ENCODE data around the gene TSPOAP1. TPM values are rescaled to one million over a fixed set of nuclear protein-coding genes. Genes with fewer than 3 reads are reported as not detected.

Gene TSPOAP1, protein sequence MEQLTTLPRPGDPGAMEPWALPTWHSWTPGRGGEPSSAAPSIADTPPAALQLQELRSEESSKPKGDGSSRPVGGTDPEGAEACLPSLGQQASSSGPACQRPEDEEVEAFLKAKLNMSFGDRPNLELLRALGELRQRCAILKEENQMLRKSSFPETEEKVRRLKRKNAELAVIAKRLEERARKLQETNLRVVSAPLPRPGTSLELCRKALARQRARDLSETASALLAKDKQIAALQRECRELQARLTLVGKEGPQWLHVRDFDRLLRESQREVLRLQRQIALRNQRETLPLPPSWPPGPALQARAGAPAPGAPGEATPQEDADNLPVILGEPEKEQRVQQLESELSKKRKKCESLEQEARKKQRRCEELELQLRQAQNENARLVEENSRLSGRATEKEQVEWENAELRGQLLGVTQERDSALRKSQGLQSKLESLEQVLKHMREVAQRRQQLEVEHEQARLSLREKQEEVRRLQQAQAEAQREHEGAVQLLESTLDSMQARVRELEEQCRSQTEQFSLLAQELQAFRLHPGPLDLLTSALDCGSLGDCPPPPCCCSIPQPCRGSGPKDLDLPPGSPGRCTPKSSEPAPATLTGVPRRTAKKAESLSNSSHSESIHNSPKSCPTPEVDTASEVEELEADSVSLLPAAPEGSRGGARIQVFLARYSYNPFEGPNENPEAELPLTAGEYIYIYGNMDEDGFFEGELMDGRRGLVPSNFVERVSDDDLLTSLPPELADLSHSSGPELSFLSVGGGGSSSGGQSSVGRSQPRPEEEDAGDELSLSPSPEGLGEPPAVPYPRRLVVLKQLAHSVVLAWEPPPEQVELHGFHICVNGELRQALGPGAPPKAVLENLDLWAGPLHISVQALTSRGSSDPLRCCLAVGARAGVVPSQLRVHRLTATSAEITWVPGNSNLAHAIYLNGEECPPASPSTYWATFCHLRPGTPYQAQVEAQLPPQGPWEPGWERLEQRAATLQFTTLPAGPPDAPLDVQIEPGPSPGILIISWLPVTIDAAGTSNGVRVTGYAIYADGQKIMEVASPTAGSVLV (N-terminal part only)
- total RNA-seq = 0.05 TPM in 1 of 2 replicates, not detected in the other
- long read RNA-seq = 0 reads

GRCh38 chr17:58328195-58329034 is at the start of gene TSPOAP1:
Gene TSPOAP1, minus strand, starts transcription at chr17:58328795. Its CDS starts 875 bp downstream, at chr17:58327920.
- no peak for DNase-seq (ENCODE audit: extremely low spot score, unreplicated experiment)
- H3K36me3 Mint-ChIP-seq (ENCODE audit: unreplicated experiment) = no peaks in the 10 kb centered on the region
- no peak within 1 kb of the TSS for H3K27ac Mint-ChIP-seq (ENCODE audit: unreplicated experiment)
- no peaks in the 10 kb centered on the region for H3K4me1 Mint-ChIP-seq (ENCODE audit: unreplicated experiment)
- H3K4me3 Mint-ChIP-seq (ENCODE audit: unreplicated experiment) = no peak within 1 kb of the TSS
- H3K9me3 Mint-ChIP-seq (ENCODE audit: unreplicated experiment) = no peaks in the 10 kb centered on the region
- TF ChIP-seq CTCF (IDR thresholded peaks at IDR 0.05) = no peak
- peaks cover 10% of the 10 kb centered on the region for H3K27me3 Mint-ChIP-seq (ENCODE audit: unreplicated experiment)

- TF ChIP-seq CTCF (IDR thresholded peaks at IDR 0.05) = no peak
- no peak overlapping the region for H3K4me3 Mint-ChIP-seq (ENCODE audit: unreplicated experiment)
- no peaks in the 10 kb centered on the region for H3K9me3 Mint-ChIP-seq (ENCODE audit: unreplicated experiment)
- no peaks in the 10 kb centered on the region for H3K4me1 Mint-ChIP-seq (ENCODE audit: unreplicated experiment)
- no peak for DNase-seq (ENCODE audit: extremely low spot score, unreplicated experiment)
- peaks cover 12% of the 10 kb centered on the region for H3K27me3 Mint-ChIP-seq (ENCODE audit: unreplicated experiment)
- no peak overlapping the region for H3K27ac Mint-ChIP-seq (ENCODE audit: unreplicated experiment)
- no peaks in the 10 kb centered on the region for H3K36me3 Mint-ChIP-seq (ENCODE audit: unreplicated experiment)
Observed at GRCh38 chr17:58377661-58378060, 49.1 kb upstream of the TSPOAP1 start.

GRCh38 chr17:58377093-58377601 is 48.6 kb upstream of the TSPOAP1 start:
- Mint-ChIP-seq H3K4me1 (ENCODE audit: unreplicated experiment) (no peaks in the 10 kb centered on the region), H3K27ac (ENCODE audit: unreplicated experiment) (no peak overlapping the region), H3K36me3 (ENCODE audit: unreplicated experiment) (no peaks in the 10 kb centered on the region), H3K27me3 (ENCODE audit: unreplicated experiment) (peaks cover 7% of the 10 kb centered on the region), H3K4me3 (ENCODE audit: unreplicated experiment) (no peak overlapping the region), H3K9me3 (ENCODE audit: unreplicated experiment) (no peaks in the 10 kb centered on the region)
- no peak for DNase-seq (ENCODE audit: extremely low spot score, unreplicated experiment)
- no peak for TF ChIP-seq CTCF (IDR thresholded peaks at IDR 0.05)

DNA sequence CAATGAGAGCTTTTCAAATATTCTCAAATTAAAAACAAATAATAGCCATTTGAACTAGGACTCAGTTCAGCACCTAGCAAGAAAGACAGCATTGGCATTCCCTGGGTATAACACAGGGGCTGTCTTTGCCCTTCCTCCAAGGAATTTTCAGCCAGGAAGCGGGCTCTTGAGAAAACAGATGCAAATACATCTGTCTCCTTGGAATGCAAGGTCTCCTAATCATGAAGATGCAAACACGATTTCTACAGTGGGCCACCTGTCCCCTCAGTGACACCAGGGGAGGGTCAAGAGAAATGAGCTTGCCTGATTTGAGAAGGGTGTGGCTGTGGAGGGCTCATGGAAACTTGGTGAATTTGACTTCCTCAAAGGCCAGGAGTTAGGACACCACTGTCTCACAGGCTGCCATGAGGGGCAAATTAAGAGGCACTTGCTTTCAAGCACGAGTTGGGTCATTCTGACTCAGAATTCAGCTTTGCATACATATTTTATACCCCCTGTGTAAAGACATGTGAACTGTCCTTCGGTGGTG is 47.9 kb upstream of the TSPOAP1 start:
- H3K27ac Mint-ChIP-seq (ENCODE audit: unreplicated experiment) = no peak overlapping the region
- TF ChIP-seq CTCF (IDR thresholded peaks at IDR 0.05) = no peak
- H3K27me3 Mint-ChIP-seq (ENCODE audit: unreplicated experiment) = peaks cover 3% of the 10 kb centered on the region
- DNase-seq (ENCODE audit: extremely low spot score, unreplicated experiment) = no peak
- no peaks in the 10 kb centered on the region for H3K36me3 Mint-ChIP-seq (ENCODE audit: unreplicated experiment)
- no peaks in the 10 kb centered on the region for H3K4me1 Mint-ChIP-seq (ENCODE audit: unreplicated experiment)
- H3K4me3 Mint-ChIP-seq (ENCODE audit: unreplicated experiment) = no peak overlapping the region
- H3K9me3 Mint-ChIP-seq (ENCODE audit: unreplicated experiment) = no peaks in the 10 kb centered on the region
